Effector memory CD4-positive, alpha-beta T cell (primary cell): ENCODE data around the gene SCAF8.
"Not testable (repeated sequence)": the region's sequence is repeated elsewhere in the genome, so short reads cannot be mapped to it uniquely, and the experiment has no call there.

Source experiments
- DNase-seq, 3 donors: peaks; one replicate each; pipeline ENCODE4 v3.0.0-alpha.2; 2020
- H3K27ac ChIP-seq: 2 replicates; pipeline ENCODE4 v1.7.0; 2013; ENCODE audit warnings: mild to moderate bottlenecking, low read length, moderate library complexity; ENCODE audit not compliant: insufficient read depth, poor library complexity, severe bottlenecking
- H3K27me3 ChIP-seq: replicated peaks from 2 replicates; pipeline ENCODE4 v1.7.0; 2013; ENCODE audit warnings: mild to moderate bottlenecking, low read length; ENCODE audit not compliant: insufficient read depth, control insufficient read depth, poor library complexity, severe bottlenecking
- H3K36me3 ChIP-seq: 2 replicates; pipeline ENCODE4 v1.7.0; 2013; ENCODE audit warnings: mild to moderate bottlenecking, low read length, moderate library complexity; ENCODE audit not compliant: control insufficient read depth, insufficient read depth
- H3K4me1 ChIP-seq: 2 replicates; pipeline ENCODE4 v1.7.0; 2013; ENCODE audit warnings: low read length, mild to moderate bottlenecking; ENCODE audit not compliant: control insufficient read depth, insufficient read depth, poor library complexity, severe bottlenecking
- H3K4me3 ChIP-seq: 2 replicates; pipeline ENCODE4 v1.7.0; 2013; ENCODE audit warnings: low read length, low read depth, mild to moderate bottlenecking; ENCODE audit not compliant: insufficient read depth, poor library complexity, severe bottlenecking
- H3K9me3 ChIP-seq: 2 replicates; pipeline ENCODE4 v1.7.0; 2013; ENCODE audit warnings: mild to moderate bottlenecking, low read length, moderate library complexity; ENCODE audit not compliant: control insufficient read depth

SCAF8 gene

DNA sequence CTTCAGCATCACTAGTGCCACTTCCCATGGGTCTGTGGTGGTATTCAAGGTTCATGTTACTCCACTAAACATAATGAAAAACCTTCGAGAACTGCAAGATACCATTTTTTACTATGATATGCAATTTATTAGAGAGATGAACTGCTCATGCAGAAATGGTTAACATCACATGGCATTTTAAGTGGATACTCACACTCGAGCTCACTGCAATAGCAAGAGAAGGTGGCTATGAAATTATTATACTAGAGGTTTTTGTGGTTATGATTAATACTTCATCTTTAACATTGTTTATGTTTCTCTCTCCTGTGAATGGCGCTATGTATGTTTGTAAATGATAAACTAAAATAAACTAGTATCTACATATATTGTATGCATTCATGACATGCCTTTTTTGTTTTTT, 35.1 kb downstream of the SCAF8 start:
- Histone ChIP-seq H3K4me3 (no peak overlapping the region), H3K4me1 (peaks cover 10% of the 10 kb centered on the region), H3K9me3 (no peaks in the 10 kb centered on the region), H3K27ac (no peak overlapping the region), H3K27me3 (no peaks in the 10 kb centered on the region), H3K36me3 (no peaks in the 10 kb centered on the region)
- DNase-seq, result no peak

DNA sequence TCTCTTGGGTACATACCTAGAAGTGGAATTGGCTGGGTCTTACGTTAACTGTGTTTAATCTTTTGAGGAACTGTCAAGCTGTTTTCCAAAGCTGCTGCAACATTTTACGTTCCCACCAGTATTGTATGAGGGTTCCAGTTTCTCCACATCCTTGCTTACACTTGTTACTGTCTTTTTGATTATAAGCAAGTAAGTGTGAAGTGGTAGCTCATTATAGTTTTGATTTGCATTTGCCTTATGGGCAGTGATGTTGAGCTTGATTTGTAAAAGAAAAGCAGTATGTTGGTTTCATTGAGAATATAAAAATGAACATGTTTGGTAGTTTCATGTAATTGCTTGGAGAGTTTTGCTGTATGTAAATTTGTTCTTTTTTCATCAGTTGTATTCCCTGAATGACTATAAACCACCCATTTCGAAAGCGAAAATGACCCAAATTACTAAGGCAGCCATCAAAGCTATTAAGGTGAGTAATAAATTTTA, 40.4 kb downstream of the SCAF8 start:
- Histone ChIP-seq H3K27ac (no peak overlapping the region), H3K27me3 (no peaks in the 10 kb centered on the region), H3K9me3 (no peaks in the 10 kb centered on the region), H3K4me3 (no peak overlapping the region), H3K36me3 (no peaks in the 10 kb centered on the region), H3K4me1 (peaks cover 3% of the 10 kb centered on the region)
- DNase-seq, result no peak

DNA sequence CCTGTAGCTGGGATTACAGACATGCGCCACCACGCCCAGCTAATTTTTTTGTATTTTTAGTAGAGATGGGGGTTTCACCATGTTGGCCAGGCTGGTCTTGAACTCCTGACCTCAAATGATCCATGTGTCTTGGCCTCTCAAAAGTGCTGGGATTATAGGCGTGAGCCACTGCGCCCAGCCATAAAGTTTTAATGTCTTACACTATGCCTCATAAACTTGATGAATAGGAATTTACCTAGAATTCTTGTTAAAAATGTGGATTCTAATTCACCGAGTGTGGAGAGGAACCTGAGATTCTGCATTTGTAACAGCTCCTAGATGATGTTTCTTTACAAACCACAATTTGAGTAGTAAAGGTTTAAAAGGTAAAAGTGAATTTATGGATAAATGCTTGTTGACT, 45.9 kb downstream of the SCAF8 start:
- not testable (repeated sequence) for H3K27ac ChIP-seq, H3K27me3 ChIP-seq, DNase-seq, H3K4me3 ChIP-seq, H3K9me3 ChIP-seq, H3K4me1 ChIP-seq
- peaks cover 14% of the 10 kb centered on the region for H3K36me3 ChIP-seq

DNA sequence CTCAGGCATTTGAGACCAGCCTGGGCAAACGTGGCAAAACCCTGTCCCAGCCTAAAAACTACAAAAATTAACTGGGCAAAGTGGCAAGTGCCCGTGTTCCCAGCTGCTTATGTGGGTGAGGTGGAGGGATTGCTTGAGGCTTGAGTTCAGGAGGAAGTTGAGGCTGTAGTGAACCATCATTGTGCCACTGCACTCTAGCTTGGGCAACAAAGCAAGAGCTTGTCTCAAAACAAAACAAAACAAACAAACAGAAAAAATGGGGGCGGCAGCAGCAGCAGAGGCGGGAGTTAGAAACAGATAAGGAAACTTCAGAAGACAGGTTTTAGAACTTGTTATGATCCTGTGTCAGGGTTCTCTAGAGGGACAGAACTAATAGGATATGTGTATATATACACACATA, 49.0 kb downstream of the SCAF8 start:
- H3K4me1 ChIP-seq, result peaks cover 3% of the 10 kb centered on the region

DNA sequence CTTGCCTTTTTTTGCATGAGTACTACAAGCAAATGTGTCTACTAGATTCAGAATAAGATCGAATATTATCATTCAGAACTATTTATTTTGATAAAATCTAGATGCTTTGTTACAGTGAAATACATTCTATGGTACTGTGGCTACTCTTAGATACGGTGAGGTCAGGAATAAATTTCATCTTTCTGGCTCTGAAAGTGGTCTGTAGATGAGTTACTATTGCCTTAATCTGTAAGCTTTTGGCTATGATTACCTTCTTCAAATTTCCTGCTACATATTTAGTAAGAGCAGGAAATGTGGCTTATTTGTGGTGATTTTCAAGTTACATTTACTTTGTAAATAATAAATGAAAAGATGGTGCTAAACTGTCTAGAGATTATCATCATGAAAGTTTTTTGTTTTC, 50.0 kb downstream of the SCAF8 start:
- H3K27ac ChIP-seq, result no peak overlapping the region
- peaks cover 3% of the 10 kb centered on the region for H3K4me1 ChIP-seq
- no peak overlapping the region for H3K4me3 ChIP-seq
- DNase-seq, result no peak
- H3K27me3 ChIP-seq, result no peaks in the 10 kb centered on the region
- no peaks in the 10 kb centered on the region for H3K9me3 ChIP-seq
- peaks cover 14% of the 10 kb centered on the region for H3K36me3 ChIP-seq

More for the DNA sequence above, 49.0 kb downstream of the SCAF8 start:
- no peaks in the 10 kb centered on the region for H3K9me3 ChIP-seq
- H3K27ac ChIP-seq, result no peak overlapping the region
- DNase-seq, result no peak
- H3K36me3 ChIP-seq, result peaks cover 14% of the 10 kb centered on the region
- H3K4me3 ChIP-seq, result no peak overlapping the region
- H3K27me3 ChIP-seq, result no peaks in the 10 kb centered on the region

DNA sequence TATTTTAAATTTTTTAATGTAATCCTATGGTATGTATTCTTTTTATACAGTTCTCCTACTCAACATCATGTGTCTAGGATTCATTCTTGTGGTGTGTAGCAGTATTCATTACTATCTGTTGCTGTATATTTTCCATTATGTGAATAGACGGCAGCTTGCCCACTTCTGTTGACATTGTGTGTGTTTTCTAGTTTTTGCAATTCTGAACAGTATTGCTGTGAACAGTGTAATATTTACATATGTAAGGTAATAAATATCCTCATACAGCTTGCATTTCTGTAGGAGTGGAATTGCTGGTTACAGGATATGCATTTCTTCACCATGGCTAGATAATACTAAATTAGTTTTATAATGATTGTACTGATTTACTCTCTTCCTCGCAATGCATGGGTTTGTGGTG, 51.9 kb downstream of the SCAF8 start:
- Histone ChIP-seq H3K9me3 (no peaks in the 10 kb centered on the region), H3K4me1 (peaks cover 3% of the 10 kb centered on the region), H3K27ac (no peak overlapping the region), H3K27me3 (no peaks in the 10 kb centered on the region), H3K36me3 (peaks cover 11% of the 10 kb centered on the region), H3K4me3 (no peak overlapping the region)
- DNase-seq, result no peak

DNA sequence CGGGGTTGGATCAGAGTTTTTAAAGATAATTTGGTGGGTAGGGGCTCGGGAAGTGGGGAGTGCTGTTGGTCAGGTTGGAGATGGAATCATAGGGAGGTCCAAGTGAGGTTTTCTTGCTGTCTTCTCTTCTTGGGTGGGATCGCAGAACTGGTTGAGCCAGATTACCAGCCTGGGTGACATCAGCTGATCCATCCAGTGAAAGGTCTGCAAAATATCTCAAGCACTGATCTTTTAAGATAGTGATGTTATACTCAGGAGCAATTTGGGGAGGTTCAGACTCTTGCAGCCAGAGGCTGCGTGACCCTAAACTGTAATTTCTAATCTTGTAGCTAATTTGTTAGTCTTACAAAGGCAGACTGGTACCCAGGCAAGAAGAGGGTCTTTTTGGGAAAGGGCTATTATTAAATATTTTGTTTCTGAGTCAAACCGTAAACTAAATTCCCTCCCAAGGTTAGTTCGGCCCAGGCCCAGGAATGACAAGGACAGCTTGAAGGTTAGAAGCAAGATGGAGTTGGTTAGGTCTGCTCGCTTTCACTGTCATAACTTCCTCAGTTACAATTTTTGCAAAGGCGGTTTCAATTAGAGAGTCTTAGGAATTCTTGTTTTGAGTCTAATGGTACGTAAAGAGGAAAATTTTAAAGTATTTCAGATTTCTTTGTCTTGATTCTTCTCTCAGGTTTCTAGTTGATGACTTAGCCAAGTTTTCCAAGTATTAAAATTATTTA, 53.1 kb downstream of the SCAF8 start:
- Histone ChIP-seq H3K4me1 (peaks cover 3% of the 10 kb centered on the region), H3K36me3 (peaks cover 11% of the 10 kb centered on the region), H3K4me3 (no peak overlapping the region), H3K9me3 (no peaks in the 10 kb centered on the region), H3K27ac (no peak overlapping the region), H3K27me3 (no peaks in the 10 kb centered on the region)
- DNase-seq, result no peak

DNA sequence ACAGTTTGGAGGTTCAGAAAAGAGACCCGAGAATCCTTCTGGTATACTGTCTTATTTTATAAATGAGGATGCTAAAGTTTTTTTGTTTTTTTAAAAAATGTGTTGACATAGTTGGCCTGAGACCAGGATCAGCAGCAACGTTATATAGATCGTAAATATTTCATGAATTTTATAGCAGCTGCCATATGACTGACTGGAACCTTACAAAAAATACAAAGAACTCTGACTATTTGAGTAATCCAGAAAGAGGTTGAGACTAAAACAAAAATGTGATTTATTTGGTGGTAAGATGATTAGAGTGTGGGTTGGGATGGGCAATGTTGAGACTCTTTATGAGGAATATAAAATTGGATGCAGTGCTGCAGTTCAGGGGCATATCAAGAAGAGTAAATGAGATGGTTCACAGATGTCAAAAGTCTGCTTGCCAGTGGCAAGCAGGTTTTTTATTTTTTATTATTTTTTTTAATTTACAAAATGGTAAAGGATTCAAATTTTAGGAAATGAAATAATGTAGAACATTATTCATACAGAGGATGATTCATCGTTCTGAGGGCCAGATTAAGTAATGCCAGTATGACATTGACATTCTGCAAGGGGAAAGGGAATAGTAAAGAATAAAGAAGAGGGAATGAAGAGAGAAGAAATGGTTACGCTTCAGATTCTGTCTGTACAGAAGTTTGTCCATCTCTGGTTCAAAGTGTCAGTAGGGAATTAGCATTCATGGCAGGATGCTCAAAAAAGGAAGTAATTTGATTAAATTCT, 58.5 kb downstream of the SCAF8 start:
- no peak overlapping the region for H3K27ac ChIP-seq
- DNase-seq, result no peak
- H3K4me1 ChIP-seq, result no peaks in the 10 kb centered on the region
- no peaks in the 10 kb centered on the region for H3K27me3 ChIP-seq
- H3K36me3 ChIP-seq, result peaks cover 25% of the 10 kb centered on the region
- no peak overlapping the region for H3K4me3 ChIP-seq
- H3K9me3 ChIP-seq, result no peaks in the 10 kb centered on the region

DNA sequence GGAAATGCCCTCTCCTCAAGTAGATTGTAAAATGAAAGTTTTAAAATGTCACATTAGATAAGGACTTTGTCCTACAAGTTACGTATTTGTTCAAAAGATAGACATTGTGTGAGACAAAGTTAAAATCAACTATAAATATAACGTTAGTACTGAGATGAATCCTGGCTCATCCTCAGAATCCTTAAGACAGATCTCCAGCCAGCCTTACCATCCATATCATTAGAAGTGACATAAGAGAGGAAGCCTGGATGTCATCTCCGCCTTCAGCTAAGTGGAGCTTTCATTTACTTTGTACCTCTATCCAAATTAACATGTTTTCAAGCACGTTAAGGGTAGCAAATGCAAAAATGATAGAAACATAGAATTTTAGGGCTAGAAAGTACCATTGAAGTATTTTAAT, 59.1 kb downstream of the SCAF8 start:
- no peaks in the 10 kb centered on the region for H3K4me1 ChIP-seq
- no peak for DNase-seq
- H3K9me3 ChIP-seq, result no peaks in the 10 kb centered on the region
- H3K27ac ChIP-seq, result no peak overlapping the region
- H3K27me3 ChIP-seq, result no peaks in the 10 kb centered on the region
- H3K36me3 ChIP-seq, result peaks cover 25% of the 10 kb centered on the region
- H3K4me3 ChIP-seq, result no peak overlapping the region

DNA sequence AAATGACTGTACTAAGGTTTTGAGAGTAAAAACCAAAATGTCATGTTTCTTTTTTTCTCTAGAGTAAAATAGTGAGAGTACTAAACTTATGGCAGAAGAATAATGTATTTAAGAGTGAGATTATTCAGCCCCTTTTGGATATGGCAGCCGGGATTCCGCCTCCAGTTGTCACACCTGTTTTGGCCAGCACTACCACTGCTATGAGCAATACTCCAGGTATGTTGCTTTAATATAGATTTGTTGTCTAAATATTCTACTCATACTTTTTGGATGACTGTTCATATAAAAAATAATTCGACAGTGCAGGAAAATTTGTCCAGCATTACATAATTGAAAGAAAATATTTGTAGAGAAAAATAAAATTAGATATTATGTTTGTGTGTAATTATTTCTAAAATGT, 59.5 kb downstream of the SCAF8 start:
- H3K9me3 ChIP-seq, result no peaks in the 10 kb centered on the region

More for the DNA sequence above, 59.5 kb downstream of the SCAF8 start:
- no peak for DNase-seq
- H3K27me3 ChIP-seq, result no peaks in the 10 kb centered on the region
- H3K36me3 ChIP-seq, result peaks cover 25% of the 10 kb centered on the region
- H3K4me1 ChIP-seq, result no peaks in the 10 kb centered on the region
- no peak overlapping the region for H3K4me3 ChIP-seq
- no peak overlapping the region for H3K27ac ChIP-seq
